Mucosa of rectum (tissue), 2 donors: ENCODE data around the gene VANGL2.

ENCODE experiments used
- H3K27ac ChIP-seq, 2 donors: one replicate each; pipeline ENCODE4 v1.7.0; 2013; ENCODE audit warnings: inconsistent platforms in 2 of 2, low read depth in 2 of 2, low read length in 2 of 2
- H3K27me3 ChIP-seq, 2 donors: one replicate each; pipeline ENCODE4 v1.7.0; 2013; ENCODE audit warnings: low read length in 2 of 2; ENCODE audit not compliant: control insufficient read depth in 2 of 2, insufficient read depth in 2 of 2
- H3K36me3 ChIP-seq, 2 donors: one replicate each; pipeline ENCODE4 v1.7.0; 2013; ENCODE audit warnings: low read length in 2 of 2; ENCODE audit not compliant: control insufficient read depth in 2 of 2, insufficient read depth in 2 of 2
- H3K4me1 ChIP-seq, 2 donors: one replicate each; pipeline ENCODE4 v1.7.0; 2013; ENCODE audit warnings: low read length in 2 of 2, mild to moderate bottlenecking in 1 of 2; ENCODE audit not compliant: control insufficient read depth in 2 of 2, insufficient read depth in 2 of 2
- H3K4me3 ChIP-seq, 2 donors: one replicate each; pipeline ENCODE4 v1.7.0; 2013; ENCODE audit warnings: low read length in 2 of 2
- H3K9ac ChIP-seq, 2 donors: one replicate each; pipeline ENCODE4 v1.7.0; 2013; ENCODE audit warnings: low read length in 2 of 2, low read depth in 1 of 2, mild to moderate bottlenecking in 1 of 2
- H3K9me3 ChIP-seq, 2 donors: one replicate each; pipeline ENCODE4 v1.7.0; 2013; ENCODE audit warnings: low read length in 2 of 2; ENCODE audit not compliant: control insufficient read depth in 2 of 2
- donor health status: healthy.
- donor health status: Normal muscosa, but diverticular disease.

The VANGL2 gene

DNA sequence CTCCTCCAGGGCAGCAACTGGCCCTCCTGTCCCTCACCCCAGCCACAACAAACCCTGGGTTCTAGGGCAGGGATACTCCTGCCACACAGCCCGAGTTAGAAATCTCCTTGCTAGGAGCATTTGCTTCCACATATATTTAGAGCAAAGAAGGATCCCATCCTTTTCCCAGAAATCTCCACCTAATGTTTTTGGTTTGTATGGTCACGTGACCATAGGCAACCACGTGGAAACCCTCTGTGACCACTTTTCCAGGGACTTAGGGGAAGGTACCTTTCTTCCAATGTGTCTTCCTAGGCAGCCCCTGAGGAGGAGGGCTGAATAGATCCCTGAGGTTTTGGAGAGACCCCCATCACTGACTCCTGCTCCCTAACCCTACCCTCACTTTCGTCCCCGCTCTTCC, 25.5 kb downstream of the VANGL2 start:
- no peaks in the 10 kb centered on the region for H3K9me3 ChIP-seq
- no peak overlapping the region for H3K27ac ChIP-seq
- no peak overlapping the region for H3K9ac ChIP-seq
- peaks cover 10 to 14% of the 10 kb centered on the region in 2 donors for H3K4me1 ChIP-seq
- H3K27me3 ChIP-seq = no peaks in the 10 kb centered on the region
- H3K36me3 ChIP-seq = peaks cover 2 to 16% of the 10 kb centered on the region in 2 donors
- H3K4me3 ChIP-seq = no peak overlapping the region

DNA sequence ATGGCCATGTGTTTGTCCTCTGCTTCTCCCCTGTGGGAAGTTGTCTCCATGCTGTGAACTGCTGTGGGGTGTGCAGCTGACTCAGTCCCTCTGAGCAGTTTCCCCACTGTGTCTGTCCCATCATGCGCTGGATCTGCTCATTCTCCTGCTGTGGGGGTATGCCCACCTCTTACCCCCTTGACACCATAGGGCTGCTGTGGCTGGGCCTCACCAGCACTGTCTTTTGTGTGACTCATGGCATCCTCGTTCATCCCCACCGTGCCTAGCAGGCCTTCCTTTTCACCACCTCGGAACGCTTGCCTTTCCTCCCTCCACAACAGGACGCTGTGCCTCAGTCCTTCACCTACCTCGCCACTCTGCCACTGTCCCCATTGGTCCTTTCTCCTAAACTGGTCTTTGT, 27.3 kb downstream of the VANGL2 start:
- H3K27ac ChIP-seq = no peak overlapping the region
- H3K36me3 ChIP-seq = peaks cover 2 to 16% of the 10 kb centered on the region in 2 donors
- peak overlapping the region in 1 of 2 donors; percentile 17 for H3K9ac ChIP-seq
- no peak overlapping the region for H3K4me3 ChIP-seq
- H3K27me3 ChIP-seq = no peaks in the 10 kb centered on the region
- peaks cover 10 to 14% of the 10 kb centered on the region in 2 donors for H3K4me1 ChIP-seq
- H3K9me3 ChIP-seq = no peaks in the 10 kb centered on the region

DNA sequence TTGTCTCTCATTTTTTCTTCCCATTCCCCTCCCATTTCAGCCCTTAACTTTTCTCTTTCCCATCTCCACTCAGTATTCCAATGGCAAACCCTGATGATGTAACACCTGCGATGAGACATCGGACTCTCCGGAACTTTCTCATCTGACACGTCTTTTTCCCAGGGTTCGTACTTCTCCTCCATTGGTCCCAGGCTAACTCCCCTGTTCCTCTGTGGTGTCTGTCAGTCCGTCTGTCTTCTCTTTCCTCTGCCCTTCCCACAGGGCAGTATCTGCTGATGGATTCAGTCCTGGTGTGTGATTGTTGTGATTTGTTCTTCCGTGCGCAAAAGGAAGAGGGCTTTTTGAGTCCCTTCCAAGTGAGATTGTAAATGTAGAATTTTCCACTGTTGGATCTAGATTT, 27.7 kb downstream of the VANGL2 start:
- no peak overlapping the region for H3K4me3 ChIP-seq
- no peak overlapping the region for H3K27ac ChIP-seq
- no peaks in the 10 kb centered on the region for H3K27me3 ChIP-seq
- H3K9ac ChIP-seq = no peak overlapping the region
- H3K4me1 ChIP-seq = peaks cover 10 to 14% of the 10 kb centered on the region in 2 donors
- no peaks in the 10 kb centered on the region for H3K9me3 ChIP-seq
- H3K36me3 ChIP-seq = peaks cover 2 to 16% of the 10 kb centered on the region in 2 donors

GRCh38 chr1:160428655-160429054, 28.3 kb downstream of the VANGL2 start:
- Histone ChIP-seq H3K27ac (peak overlapping the region; percentile 55 to 74), H3K9ac (no peak overlapping the region)

GRCh38 chr1:160429125-160429561, 28.8 kb downstream of the VANGL2 start:
- no peak overlapping the region for H3K4me3 ChIP-seq
- peaks cover 10 to 14% of the 10 kb centered on the region in 2 donors for H3K4me1 ChIP-seq
- H3K27me3 ChIP-seq = no peaks in the 10 kb centered on the region
- H3K36me3 ChIP-seq = peaks cover under 1 to 16% of the 10 kb centered on the region in 2 donors
- peak overlapping the region in 1 of 2 donors; percentile 43 for H3K9ac ChIP-seq
- peak overlapping the region; percentile 55 to 74 for H3K27ac ChIP-seq
- no peaks in the 10 kb centered on the region for H3K9me3 ChIP-seq

More at GRCh38 chr1:160428655-160429054, 28.3 kb downstream of the VANGL2 start:
- H3K9me3 ChIP-seq = no peaks in the 10 kb centered on the region
- H3K4me3 ChIP-seq = no peak overlapping the region
- H3K4me1 ChIP-seq = peaks cover 10 to 14% of the 10 kb centered on the region in 2 donors
- peaks cover 2 to 16% of the 10 kb centered on the region in 2 donors for H3K36me3 ChIP-seq
- H3K27me3 ChIP-seq = no peaks in the 10 kb centered on the region

DNA sequence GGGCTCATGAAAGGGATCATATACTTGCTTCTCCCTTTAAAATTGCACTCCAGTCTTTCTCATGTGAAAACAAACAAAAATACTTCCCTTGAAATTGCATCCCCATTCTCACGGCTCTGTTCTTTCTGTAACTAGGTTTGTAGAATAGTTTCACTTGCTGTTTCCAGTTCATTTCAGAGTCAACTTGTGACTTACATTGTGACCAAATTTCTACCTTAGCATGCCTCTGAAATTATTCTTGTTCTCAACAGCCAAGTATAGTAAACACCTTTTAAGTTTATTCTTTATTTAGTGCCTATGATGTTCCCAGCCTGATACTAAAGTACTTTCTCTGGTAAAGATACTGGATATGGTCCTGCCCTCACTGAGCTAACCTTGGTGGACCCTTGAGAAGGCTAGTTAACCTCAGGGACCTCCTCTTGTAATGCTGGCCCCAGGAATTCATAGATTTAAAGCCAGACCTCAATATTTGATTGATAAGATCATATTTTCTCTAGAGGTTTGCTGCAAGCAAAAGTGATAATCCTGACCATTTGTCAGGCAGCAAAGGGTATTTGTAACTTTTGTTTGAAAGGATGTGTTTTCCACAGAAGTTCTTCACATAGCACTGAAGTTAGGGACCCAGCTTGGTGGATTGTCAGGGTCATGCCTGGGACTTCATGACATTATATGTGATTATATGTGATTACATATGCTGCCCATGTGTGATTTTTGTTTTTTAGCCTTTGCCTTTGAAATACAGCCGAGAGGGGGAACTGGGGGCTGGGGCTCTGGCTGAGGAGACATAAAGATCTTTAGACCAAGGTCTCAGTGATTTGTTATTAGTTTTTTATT, 29.6 kb downstream of the VANGL2 start:
- Histone ChIP-seq H3K36me3 (peaks cover 0 to 12% of the 10 kb centered on the region in 2 donors), H3K4me1 (peaks cover 10 to 14% of the 10 kb centered on the region in 2 donors), H3K27me3 (no peaks in the 10 kb centered on the region), H3K27ac (peak overlapping the region; percentile 55 to 74), H3K9me3 (no peaks in the 10 kb centered on the region), H3K4me3 (no peak overlapping the region), H3K9ac (no peak overlapping the region)

DNA sequence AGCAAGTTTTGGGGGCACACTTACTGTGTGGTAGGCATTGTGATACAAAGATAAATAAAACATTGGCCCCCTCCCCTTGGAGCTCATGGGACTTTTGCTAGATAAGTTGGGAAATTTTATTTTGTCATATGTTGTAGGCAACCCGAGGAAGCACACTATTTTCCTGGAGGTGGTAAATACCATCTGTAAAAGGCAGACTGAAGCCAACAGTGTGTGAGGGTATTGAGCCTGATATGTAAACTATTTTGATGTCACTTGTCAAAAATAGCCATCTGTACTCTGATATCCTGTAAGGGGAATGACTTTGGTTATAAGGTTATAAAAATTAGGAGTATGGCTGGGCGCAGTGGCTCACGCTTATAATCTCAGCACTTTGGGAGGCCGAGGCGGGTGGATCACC, 30.6 kb downstream of the VANGL2 start:
- H3K4me1 ChIP-seq = peaks cover 10 to 14% of the 10 kb centered on the region in 2 donors
- no peaks in the 10 kb centered on the region for H3K27me3 ChIP-seq
- H3K36me3 ChIP-seq = peaks cover 0 to 8% of the 10 kb centered on the region in 2 donors
- no peak overlapping the region for H3K9ac ChIP-seq
- H3K4me3 ChIP-seq = no peak overlapping the region
- H3K27ac ChIP-seq = peak overlapping the region in 1 of 2 donors; percentile 19
- no peaks in the 10 kb centered on the region for H3K9me3 ChIP-seq

DNA sequence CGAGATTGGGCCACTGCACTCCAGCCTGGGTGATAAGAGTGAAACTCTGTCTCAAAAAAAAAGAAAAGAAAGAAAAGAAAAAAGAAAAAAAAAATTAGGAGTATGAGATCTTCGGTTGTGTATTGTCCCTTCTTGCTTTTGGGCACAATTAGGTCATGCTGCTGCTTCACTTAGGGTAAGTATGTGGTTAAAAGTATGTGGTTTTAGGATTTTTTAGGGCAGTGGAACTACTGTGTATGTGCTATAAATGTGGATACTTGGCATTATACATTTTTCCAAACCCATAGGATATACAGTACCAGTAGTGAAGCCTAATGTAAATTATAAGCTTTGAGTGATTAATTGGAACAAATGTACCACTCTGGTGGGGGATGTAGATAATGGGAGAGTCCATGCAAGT, 31.2 kb downstream of the VANGL2 start:
- Histone ChIP-seq H3K9me3 (no peaks in the 10 kb centered on the region), H3K27ac (peak overlapping the region in 1 of 2 donors; percentile 7)

GRCh38 chr1:160432371-160432786, 32.0 kb downstream of the VANGL2 start:
- Histone ChIP-seq H3K9ac (no peak overlapping the region), H3K4me1 (peaks cover 10 to 14% of the 10 kb centered on the region in 2 donors), H3K27ac (no peak overlapping the region), H3K36me3 (peaks cover 0 to 5% of the 10 kb centered on the region in 2 donors), H3K4me3 (no peak overlapping the region), H3K9me3 (no peaks in the 10 kb centered on the region), H3K27me3 (no peaks in the 10 kb centered on the region)

More for the DNA sequence above, 31.2 kb downstream of the VANGL2 start:
- no peak overlapping the region for H3K4me3 ChIP-seq
- H3K4me1 ChIP-seq = peaks cover 10 to 14% of the 10 kb centered on the region in 2 donors
- no peak overlapping the region for H3K9ac ChIP-seq
- peaks cover 0 to 5% of the 10 kb centered on the region in 2 donors for H3K36me3 ChIP-seq
- no peaks in the 10 kb centered on the region for H3K27me3 ChIP-seq

GRCh38 chr1:160436966-160437365, 36.6 kb downstream of the VANGL2 start:
- Histone ChIP-seq H3K27me3 (no peaks in the 10 kb centered on the region), H3K4me1 (no peaks in the 10 kb centered on the region), H3K9me3 (no peaks in the 10 kb centered on the region), H3K27ac (no peak overlapping the region), H3K36me3 (no peaks in the 10 kb centered on the region), H3K9ac (no peak overlapping the region), H3K4me3 (no peak overlapping the region)
